Calu3 (cell line): ENCODE data around the gene PRTG. TPM values are rescaled to one million over a fixed set of nuclear protein-coding genes. Genes with fewer than 3 reads are reported as not detected.

Source experiments
- BruUV-seq: library from RNA; stranded (reverse); fragments of 400-500 nt; replicated peaks from 2 replicates; lab custom pipeline; 2021; lab: Mats Ljungman, UMichigan
- CTCF ChIA-PET: fragments of 300-600 bp; sonication (Branson Sonifier 250); formaldehyde crosslinking; loops from one replicate; lab custom pipeline; 2022; ENCODE audit warnings: antibody characterized with exemption; lab: Charles Lee
- DNase-seq: peaks from one replicate; pipeline ENCODE4 v3.0.0; 2022
- H3K27ac Mint-ChIP-seq: one replicate; pipeline ENCODE4 v1.8.0; 2022; ENCODE audit warnings: mixed read lengths; ENCODE audit not compliant: unreplicated experiment
- H3K27me3 Mint-ChIP-seq: one replicate; pipeline ENCODE4 v1.8.0; 2022; ENCODE audit warnings: mixed read lengths; ENCODE audit not compliant: unreplicated experiment
- H3K36me3 Mint-ChIP-seq: one replicate; pipeline ENCODE4 v1.8.0; 2022; ENCODE audit warnings: mild to moderate bottlenecking, moderate library complexity, mixed read lengths; ENCODE audit not compliant: insufficient read depth, unreplicated experiment
- H3K4me1 Mint-ChIP-seq: one replicate; pipeline ENCODE4 v1.8.0; 2022; ENCODE audit warnings: mild to moderate bottlenecking, low read depth, mixed read lengths; ENCODE audit not compliant: unreplicated experiment
- H3K4me3 Mint-ChIP-seq: one replicate; pipeline ENCODE4 v1.8.0; 2022; ENCODE audit warnings: mild to moderate bottlenecking, low read depth, moderate library complexity, mixed read lengths; ENCODE audit not compliant: unreplicated experiment
- H3K9me3 Mint-ChIP-seq: one replicate; pipeline ENCODE4 v1.8.0; 2022; ENCODE audit warnings: low read depth, mixed read lengths; ENCODE audit not compliant: unreplicated experiment
- intact Hi-C: fragments of 100-400 bp; cut with micrococcal nuclease; formaldehyde crosslinking; loops from one replicate; pipeline ENCODE4 v1.10.0; 2022; ENCODE audit not compliant: unreplicated experiment
- total RNA-seq: library from RNA; stranded (reverse); gene quantifications from 2 replicates; pipeline ENCODE4 v1.2.3, GENCODE V29; 2022
- TF ChIP-seq, protein P1 (sequence below): fragments of 200-600 bp; IDR thresholded peaks from one replicate; pipeline ENCODE4 v1.8.0; 2022; ENCODE audit warnings: antibody characterized with exemption; ENCODE audit not compliant: unreplicated experiment

Gene PRTG
- total RNA-seq, 1 experiment from 2014 or later, result 12.0 TPM

DNA sequence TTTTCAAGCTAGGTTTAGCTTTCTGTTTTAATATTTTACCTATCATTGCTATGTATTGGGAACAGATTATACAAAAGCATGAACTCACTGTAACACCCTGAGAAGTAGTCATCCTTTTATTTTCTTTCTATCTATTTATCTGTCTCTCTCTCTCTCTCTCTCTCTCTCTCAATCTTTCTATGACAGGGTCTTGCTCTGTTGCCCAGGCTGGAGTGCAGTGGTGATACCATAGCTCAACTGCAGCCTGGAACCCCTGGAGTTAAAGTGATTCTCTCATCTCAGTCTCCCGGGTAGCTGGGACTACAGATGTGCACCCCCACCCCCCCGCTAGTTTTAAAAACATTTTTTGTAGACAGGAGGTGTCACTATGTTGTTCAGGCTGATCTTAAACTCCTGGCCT, 28.9 kb downstream of the PRTG start:
- Mint-ChIP-seq H3K4me3 (no peak overlapping the region), H3K36me3 (no peaks in the 10 kb centered on the region), H3K27ac (no peak overlapping the region), H3K9me3 (no peaks in the 10 kb centered on the region), H3K27me3 (no peaks in the 10 kb centered on the region), H3K4me1 (peaks cover 16% of the 10 kb centered on the region)
- TF ChIP-seq, protein P1, sequence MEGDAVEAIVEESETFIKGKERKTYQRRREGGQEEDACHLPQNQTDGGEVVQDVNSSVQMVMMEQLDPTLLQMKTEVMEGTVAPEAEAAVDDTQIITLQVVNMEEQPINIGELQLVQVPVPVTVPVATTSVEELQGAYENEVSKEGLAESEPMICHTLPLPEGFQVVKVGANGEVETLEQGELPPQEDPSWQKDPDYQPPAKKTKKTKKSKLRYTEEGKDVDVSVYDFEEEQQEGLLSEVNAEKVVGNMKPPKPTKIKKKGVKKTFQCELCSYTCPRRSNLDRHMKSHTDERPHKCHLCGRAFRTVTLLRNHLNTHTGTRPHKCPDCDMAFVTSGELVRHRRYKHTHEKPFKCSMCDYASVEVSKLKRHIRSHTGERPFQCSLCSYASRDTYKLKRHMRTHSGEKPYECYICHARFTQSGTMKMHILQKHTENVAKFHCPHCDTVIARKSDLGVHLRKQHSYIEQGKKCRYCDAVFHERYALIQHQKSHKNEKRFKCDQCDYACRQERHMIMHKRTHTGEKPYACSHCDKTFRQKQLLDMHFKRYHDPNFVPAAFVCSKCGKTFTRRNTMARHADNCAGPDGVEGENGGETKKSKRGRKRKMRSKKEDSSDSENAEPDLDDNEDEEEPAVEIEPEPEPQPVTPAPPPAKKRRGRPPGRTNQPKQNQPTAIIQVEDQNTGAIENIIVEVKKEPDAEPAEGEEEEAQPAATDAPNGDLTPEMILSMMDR, result no peak
- BruUV-seq, result no TSS peak
- intact Hi-C loops, result no loop called here
- CTCF ChIA-PET, result interaction anchor here (0.6 to 1.5 kb wide), 3 partner anchors 10 to 84 kb away, joined by 3 to 7 read pairs (median 5); no protein-coding TSS in a partner anchor
- no peak for DNase-seq

DNA sequence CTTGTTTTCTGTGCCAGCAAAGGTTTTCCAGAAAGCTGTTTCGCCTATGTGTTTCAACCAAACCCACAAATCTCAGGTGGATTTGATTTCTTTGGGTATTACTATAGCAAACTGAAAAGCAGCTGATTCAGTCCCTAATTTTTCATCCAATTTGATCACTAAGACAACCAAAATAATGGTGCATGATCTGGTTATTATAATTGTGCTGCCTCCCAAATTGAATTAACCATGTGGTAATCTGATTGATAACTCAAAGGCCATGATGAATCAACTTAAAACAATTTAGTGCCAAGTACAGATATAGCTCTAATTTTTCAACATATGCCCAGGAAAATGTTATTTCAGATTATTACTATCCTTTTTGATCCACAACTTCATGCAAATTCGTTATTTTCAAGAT, 30.6 kb downstream of the PRTG start:
- Mint-ChIP-seq H3K9me3 (no peaks in the 10 kb centered on the region), H3K36me3 (no peaks in the 10 kb centered on the region), H3K4me3 (no peak overlapping the region), H3K27ac (no peak overlapping the region), H3K27me3 (no peaks in the 10 kb centered on the region), H3K4me1 (peaks cover 23% of the 10 kb centered on the region)
- BruUV-seq, result no TSS peak
- CTCF ChIA-PET, result interaction anchor here (0.6 to 1.5 kb wide), 2 partner anchors 133 to 437 kb away, joined by 3 to 6 read pairs; no protein-coding TSS in a partner anchor
- no peak for DNase-seq
- intact Hi-C loops, result no loop called here
- TF ChIP-seq, protein P1, result no peak

DNA sequence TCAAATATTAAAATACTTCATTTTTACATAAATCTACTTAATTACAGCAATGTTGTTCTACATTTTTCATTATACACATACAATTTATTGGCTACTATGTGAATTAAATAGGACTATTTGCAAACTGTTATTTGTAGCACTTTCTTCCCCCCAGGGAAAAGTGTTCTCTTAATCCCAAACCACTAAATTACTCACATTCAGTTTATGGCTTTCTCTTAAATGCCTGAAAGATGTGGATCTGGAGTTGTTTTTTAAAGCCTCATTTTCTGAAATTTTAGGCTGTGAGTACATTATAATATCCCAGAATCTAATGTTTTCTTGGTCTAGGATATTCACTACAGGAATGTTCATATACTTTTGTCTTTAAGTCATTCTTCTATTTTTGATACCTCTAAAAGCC, 32.7 kb downstream of the PRTG start:
- Mint-ChIP-seq H3K27ac (no peak overlapping the region), H3K9me3 (no peaks in the 10 kb centered on the region), H3K27me3 (no peaks in the 10 kb centered on the region), H3K4me3 (no peak overlapping the region), H3K4me1 (peaks cover 24% of the 10 kb centered on the region), H3K36me3 (no peaks in the 10 kb centered on the region)
- DNase-seq, result no peak
- TF ChIP-seq, protein P1, result no peak
- CTCF ChIA-PET, result no interaction called here
- intact Hi-C loops, result no loop called here
- no TSS peak for BruUV-seq

DNA sequence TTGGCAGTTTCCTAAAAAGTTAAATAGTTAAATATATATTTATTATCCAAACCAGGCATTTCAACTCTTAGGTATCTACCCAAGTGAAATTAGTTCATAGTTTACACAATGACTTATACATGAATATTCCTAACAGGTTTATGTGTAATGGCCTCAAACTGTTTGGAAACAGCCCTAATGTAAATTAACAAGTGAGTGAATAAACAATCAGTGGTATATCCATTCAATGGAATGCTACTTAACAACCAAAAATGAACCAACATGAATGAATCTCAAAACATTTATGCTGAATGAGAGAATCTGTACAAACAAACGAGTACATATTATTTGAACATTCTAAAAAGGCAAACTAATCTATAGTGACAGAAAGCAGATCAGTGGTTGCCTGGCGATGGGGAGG, 33.5 kb downstream of the PRTG start:
- Mint-ChIP-seq H3K4me1 (peaks cover 25% of the 10 kb centered on the region), H3K9me3 (no peaks in the 10 kb centered on the region), H3K27me3 (no peaks in the 10 kb centered on the region), H3K4me3 (no peak overlapping the region), H3K27ac (no peak overlapping the region), H3K36me3 (no peaks in the 10 kb centered on the region)
- CTCF ChIA-PET, result no interaction called here
- intact Hi-C loops, result no loop called here
- TF ChIP-seq, protein P1, result no peak
- no TSS peak for BruUV-seq
- no peak for DNase-seq
